WTC11 (cell line): ENCODE data around the gene JAGN1. TPM values are rescaled to one million over a fixed set of nuclear protein-coding genes. Genes with fewer than 3 reads are reported as not detected.

Source experiments
- ATAC-seq: fragments of 200-7000 bp; cut with Tn5 transposase; 2 replicates; pipeline ENCODE4 v1.10.0; 2021; ENCODE audit warnings: mild to moderate bottlenecking, moderate library complexity
- CTCF ChIA-PET: fragments of 300-600 bp; sonication (Branson Sonifier 250); formaldehyde crosslinking; loops from one replicate; lab custom pipeline; 2021; ENCODE audit warnings: antibody characterized with exemption; lab: Charles Lee
- POLR2A ChIA-PET: fragments of 350-600 bp; sonication (Branson Sonifier 250); formaldehyde crosslinking; loops from one replicate; lab custom pipeline; 2021; ENCODE audit warnings: antibody characterized with exemption; lab: Charles Lee
- DNase-seq: peaks from one replicate; pipeline ENCODE4 v3.0.0; 2021; ENCODE audit warnings: low spot score
- H3K27ac Mint-ChIP-seq: 2 replicates; pipeline ENCODE4 v1.8.0; 2021; ENCODE audit warnings: mixed read lengths
- H3K27me3 Mint-ChIP-seq: 2 replicates; pipeline ENCODE4 v1.8.0; 2021; ENCODE audit warnings: low read depth, mild to moderate bottlenecking, moderate library complexity, mixed read lengths
- H3K36me3 Mint-ChIP-seq: 2 replicates; pipeline ENCODE4 v1.8.0; 2021; ENCODE audit warnings: mixed read lengths
- H3K4me1 Mint-ChIP-seq: 2 replicates; pipeline ENCODE4 v1.8.0; 2022; ENCODE audit warnings: mixed read lengths
- H3K4me3 Mint-ChIP-seq: 2 replicates; pipeline ENCODE4 v1.8.0; 2021; ENCODE audit warnings: mild to moderate bottlenecking, moderate library complexity, mixed read lengths
- H3K9me3 Mint-ChIP-seq: 2 replicates; pipeline ENCODE4 v1.8.0; 2021; ENCODE audit warnings: mixed read lengths
- AR ChIP-seq: fragments of 250-450 bp; sonication (Bioruptor Pico); IDR thresholded peaks from 2 replicates; pipeline ENCODE4 v1.9.0; 2021; ENCODE audit warnings: mild to moderate bottlenecking
- E2F4 ChIP-seq: sonication (generic); formaldehyde crosslinking; IDR thresholded peaks from 2 replicates; pipeline ENCODE4 v1.8.1; 2022; ENCODE audit warnings: low read depth, mild to moderate bottlenecking, moderate library complexity, missing genetic modification reagents, borderline replicate concordance
- E2F5 ChIP-seq: sonication (generic); formaldehyde crosslinking; IDR thresholded peaks from 2 replicates; pipeline ENCODE4 v1.8.1; 2022; ENCODE audit warnings: mild to moderate bottlenecking, moderate library complexity, missing genetic modification reagents
- FOXJ3 ChIP-seq: sonication (generic); formaldehyde crosslinking; IDR thresholded peaks from 2 replicates; pipeline ENCODE4 v1.9.0; 2021; ENCODE audit warnings: missing genetic modification reagents, mild to moderate bottlenecking, borderline replicate concordance
- GABPB1 ChIP-seq: sonication (generic); formaldehyde crosslinking; IDR thresholded peaks from 2 replicates; pipeline ENCODE4 v1.8.1; 2023; ENCODE audit warnings: mild to moderate bottlenecking, missing genetic modification reagents
- GTF2I ChIP-seq: fragments of 250-450 bp; sonication (Bioruptor Pico); conservative IDR thresholded peaks from 2 replicates; pipeline ENCODE4 v1.4.0; 2021; ENCODE audit warnings: mild to moderate bottlenecking
- IRF1 ChIP-seq: sonication (generic); formaldehyde crosslinking; IDR thresholded peaks from 2 replicates; pipeline ENCODE4 v1.8.0; 2023; ENCODE audit warnings: missing genetic modification reagents
- KAT7 ChIP-seq: sonication (generic); formaldehyde crosslinking; IDR thresholded peaks from 2 replicates; pipeline ENCODE4 v1.8.1; 2023; ENCODE audit warnings: missing genetic modification reagents, mild to moderate bottlenecking, borderline replicate concordance
- MAX ChIP-seq: sonication (generic); formaldehyde crosslinking; IDR thresholded peaks from 2 replicates; pipeline ENCODE4 v1.8.0; 2022; ENCODE audit warnings: mild to moderate bottlenecking, missing genetic modification reagents
- NFATC4 ChIP-seq: fragments of 250-450 bp; sonication (Bioruptor Pico); IDR thresholded peaks from 2 replicates; pipeline ENCODE4 v1.9.0; 2021; ENCODE audit warnings: mild to moderate bottlenecking
- NR3C1 ChIP-seq: sonication (generic); formaldehyde crosslinking; conservative IDR thresholded peaks from 2 replicates; pipeline ENCODE4 v1.8.1; 2023; ENCODE audit warnings: low read depth, mild to moderate bottlenecking, missing genetic modification reagents
- SMAD3 ChIP-seq: sonication (generic); formaldehyde crosslinking; IDR thresholded peaks from 2 replicates; pipeline ENCODE4 v1.8.0; 2022; ENCODE audit warnings: missing genetic modification reagents, mild to moderate bottlenecking, borderline replicate concordance
- SOX15 ChIP-seq: fragments of 250-450 bp; sonication (Bioruptor Pico); IDR thresholded peaks from 2 replicates; pipeline ENCODE4 v1.9.0; 2021; ENCODE audit warnings: mild to moderate bottlenecking
- TP53 ChIP-seq: sonication (generic); formaldehyde crosslinking; IDR thresholded peaks from 2 replicates; pipeline ENCODE4 v1.8.1; 2023; ENCODE audit warnings: mild to moderate bottlenecking, missing genetic modification reagents
- USF2 ChIP-seq: sonication (generic); formaldehyde crosslinking; IDR thresholded peaks from 2 replicates; pipeline ENCODE4 v1.8.1; 2023; ENCODE audit warnings: mild to moderate bottlenecking, missing genetic modification reagents, moderate library complexity
- ZNF121 ChIP-seq: sonication (generic); formaldehyde crosslinking; IDR thresholded peaks from 2 replicates; pipeline ENCODE4 v1.8.0; 2023; ENCODE audit warnings: missing genetic modification reagents
- ZNF219 ChIP-seq: sonication (generic); formaldehyde crosslinking; IDR thresholded peaks from 2 replicates; pipeline ENCODE4 v1.8.0; 2023; ENCODE audit warnings: missing genetic modification reagents, mild to moderate bottlenecking, borderline replicate concordance
- ZNF423 ChIP-seq: fragments of 250-450 bp; sonication (Bioruptor Pico); IDR thresholded peaks from 2 replicates; pipeline ENCODE4 v2.1.2; 2022; ENCODE audit warnings: mild to moderate bottlenecking, moderate library complexity
- total RNA-seq: library from RNA; stranded (reverse); gene quantifications from 3 replicates; pipeline ENCODE4 v1.2.3, GENCODE V29; 2021
- TF ChIP-seq, protein P1 (sequence below): sonication (generic); formaldehyde crosslinking; IDR thresholded peaks from 2 replicates; pipeline ENCODE4 v1.8.1; 2022; ENCODE audit warnings: low read depth, missing genetic modification reagents, borderline replicate concordance
- TF ChIP-seq, protein P2 (sequence below): sonication (generic); formaldehyde crosslinking; IDR thresholded peaks from 2 replicates; pipeline ENCODE4 v1.8.0; 2022; ENCODE audit warnings: mild to moderate bottlenecking, missing genetic modification reagents
- TF ChIP-seq, protein P3 (sequence below): sonication (generic); formaldehyde crosslinking; IDR thresholded peaks from 2 replicates; pipeline ENCODE4 v1.8.1; 2023; ENCODE audit warnings: mild to moderate bottlenecking, missing genetic modification reagents

The JAGN1 gene
- total RNA-seq, 1 experiment from 2014 or later, result 25.6 TPM

- no peak for TF ChIP-seq E2F5 (CRISPR knock-in tag)
Measured at GRCh38 chr3:9914559-9915253, 24.3 kb downstream of the JAGN1 start (continued).

DNA sequence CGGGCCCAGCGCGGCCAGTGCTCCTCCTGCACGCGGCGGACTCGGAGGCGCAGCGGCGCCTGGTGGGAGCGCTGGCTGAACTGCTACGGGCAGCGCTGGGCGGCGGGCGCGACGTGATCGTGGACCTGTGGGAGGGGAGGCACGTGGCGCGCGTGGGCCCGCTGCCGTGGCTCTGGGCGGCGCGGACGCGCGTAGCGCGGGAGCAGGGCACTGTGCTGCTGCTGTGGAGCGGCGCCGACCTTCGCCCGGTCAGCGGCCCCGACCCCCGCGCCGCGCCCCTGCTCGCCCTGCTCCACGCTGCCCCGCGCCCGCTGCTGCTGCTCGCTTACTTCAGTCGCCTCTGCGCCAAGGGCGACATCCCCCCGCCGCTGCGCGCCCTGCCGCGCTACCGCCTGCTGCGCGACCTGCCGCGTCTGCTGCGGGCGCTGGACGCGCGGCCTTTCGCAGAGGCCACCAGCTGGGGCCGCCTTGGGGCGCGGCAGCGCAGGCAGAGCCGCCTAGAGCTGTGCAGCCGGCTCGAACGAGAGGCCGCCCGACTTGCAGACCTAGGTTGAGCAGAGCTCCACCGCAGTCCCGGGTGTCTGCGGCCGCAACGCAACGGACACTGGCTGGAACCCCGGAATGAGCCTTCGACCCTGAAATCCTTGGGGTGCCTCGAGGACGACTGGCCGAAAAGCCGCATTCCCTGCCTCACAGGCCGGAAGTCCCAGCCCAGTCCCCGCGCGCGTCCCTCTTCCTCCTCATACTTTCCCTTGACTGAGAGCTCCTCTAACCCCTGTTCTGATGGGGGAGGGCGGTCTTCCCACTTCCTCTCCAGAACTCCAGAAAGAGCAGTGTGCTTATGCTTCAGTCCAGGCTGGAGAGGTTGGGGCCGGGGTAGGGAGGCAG is 25.1 kb downstream of the JAGN1 start:
- H3K27me3 Mint-ChIP-seq, result peaks cover 3% of the 10 kb centered on the region; the same call in 1 of the 2 replicates
- no peak overlapping the region for H3K27ac Mint-ChIP-seq
- H3K36me3 Mint-ChIP-seq, result no peaks in the 10 kb centered on the region
- H3K4me3 Mint-ChIP-seq, result peak overlapping the region; percentile 73
- ChIA-PET CTCF (interaction anchor here (0.6 to 2.5 kb wide), 10 partner anchors 9 to 70 kb away, joined by 3 to 17 read pairs (median 5); partner anchors contain the start of genes CRELD1 and PRRT3), POLR2A (interaction anchor here (0.7 to 3.0 kb wide), 5 partner anchors 13 to 123 kb away, joined by 3 to 16 read pairs (median 5); partner anchors contain the start of genes ARPC4, CRELD1, IL17RE and PRRT3)
- DNase-seq (peak; percentile 68), ATAC-seq (peak; percentile 20)
- no peaks in the 10 kb centered on the region for H3K9me3 Mint-ChIP-seq
- peaks cover 18% of the 10 kb centered on the region for H3K4me1 Mint-ChIP-seq
- TF ChIP-seq GABPB1 (peak; percentile 31; the same call in 1 of the 2 replicates), ZNF219 (CRISPR knock-in tag) (peak; percentile 59), ZNF121 (CRISPR knock-in tag) (no peak), GTF2I (CRISPR knock-in tag) (no peak), MAX (CRISPR knock-in tag) (peak; percentile 40; the same call in 1 of the 2 replicates), USF2 (CRISPR knock-in tag) (no peak), IRF1 (CRISPR knock-in tag) (peak; percentile 90), TP53 (CRISPR knock-in tag) (no peak; the same call in 1 of the 2 replicates), ZNF423 (peak; percentile 96), NFATC4 (CRISPR knock-in tag) (no peak), KAT7 (CRISPR knock-in tag) (0 out of 2 replicates have a peak, but pooled peaks have one; percentile 60), FOXJ3 (CRISPR knock-in tag) (no peak), E2F4 (peak; percentile 83), SMAD3 (CRISPR knock-in tag) (peak; percentile 63; the same call in 1 of the 2 replicates), SOX15 (CRISPR knock-in tag) (no peak), AR (CRISPR knock-in tag) (no peak), NR3C1 (no peak)
- TF ChIP-seq, protein P1, sequence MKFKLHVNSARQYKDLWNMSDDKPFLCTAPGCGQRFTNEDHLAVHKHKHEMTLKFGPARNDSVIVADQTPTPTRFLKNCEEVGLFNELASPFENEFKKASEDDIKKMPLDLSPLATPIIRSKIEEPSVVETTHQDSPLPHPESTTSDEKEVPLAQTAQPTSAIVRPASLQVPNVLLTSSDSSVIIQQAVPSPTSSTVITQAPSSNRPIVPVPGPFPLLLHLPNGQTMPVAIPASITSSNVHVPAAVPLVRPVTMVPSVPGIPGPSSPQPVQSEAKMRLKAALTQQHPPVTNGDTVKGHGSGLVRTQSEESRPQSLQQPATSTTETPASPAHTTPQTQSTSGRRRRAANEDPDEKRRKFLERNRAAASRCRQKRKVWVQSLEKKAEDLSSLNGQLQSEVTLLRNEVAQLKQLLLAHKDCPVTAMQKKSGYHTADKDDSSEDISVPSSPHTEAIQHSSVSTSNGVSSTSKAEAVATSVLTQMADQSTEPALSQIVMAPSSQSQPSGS (CRISPR knock-in tag), result peak; percentile 59; the same call in 1 of the 2 replicates
- TF ChIP-seq, protein P2, sequence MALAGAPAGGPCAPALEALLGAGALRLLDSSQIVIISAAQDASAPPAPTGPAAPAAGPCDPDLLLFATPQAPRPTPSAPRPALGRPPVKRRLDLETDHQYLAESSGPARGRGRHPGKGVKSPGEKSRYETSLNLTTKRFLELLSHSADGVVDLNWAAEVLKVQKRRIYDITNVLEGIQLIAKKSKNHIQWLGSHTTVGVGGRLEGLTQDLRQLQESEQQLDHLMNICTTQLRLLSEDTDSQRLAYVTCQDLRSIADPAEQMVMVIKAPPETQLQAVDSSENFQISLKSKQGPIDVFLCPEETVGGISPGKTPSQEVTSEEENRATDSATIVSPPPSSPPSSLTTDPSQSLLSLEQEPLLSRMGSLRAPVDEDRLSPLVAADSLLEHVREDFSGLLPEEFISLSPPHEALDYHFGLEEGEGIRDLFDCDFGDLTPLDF (CRISPR knock-in tag), result no peak; the same call in 1 of the 2 replicates
- TF ChIP-seq, protein P3, sequence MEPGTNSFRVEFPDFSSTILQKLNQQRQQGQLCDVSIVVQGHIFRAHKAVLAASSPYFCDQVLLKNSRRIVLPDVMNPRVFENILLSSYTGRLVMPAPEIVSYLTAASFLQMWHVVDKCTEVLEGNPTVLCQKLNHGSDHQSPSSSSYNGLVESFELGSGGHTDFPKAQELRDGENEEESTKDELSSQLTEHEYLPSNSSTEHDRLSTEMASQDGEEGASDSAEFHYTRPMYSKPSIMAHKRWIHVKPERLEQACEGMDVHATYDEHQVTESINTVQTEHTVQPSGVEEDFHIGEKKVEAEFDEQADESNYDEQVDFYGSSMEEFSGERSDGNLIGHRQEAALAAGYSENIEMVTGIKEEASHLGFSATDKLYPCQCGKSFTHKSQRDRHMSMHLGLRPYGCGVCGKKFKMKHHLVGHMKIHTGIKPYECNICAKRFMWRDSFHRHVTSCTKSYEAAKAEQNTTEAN (CRISPR knock-in tag), result peak; percentile 60; the same call in 1 of the 2 replicates
